A673 (cell line): Measurements from ENCODE around the gene GSG1L2.

Experiments used
- EZH2 ChIP-seq: fragments of 200-600 bp; sonication (generic); IDR thresholded peaks from 2 replicates; pipeline ENCODE4 v1.6.1; 2017; ENCODE audit warnings: borderline replicate concordance, low read depth, mild to moderate bottlenecking, mixed read lengths, antibody characterized with exemption, low read length; ENCODE audit not compliant: poor library complexity, severe bottlenecking
- TF ChIP-seq, protein P1 (sequence below): fragments of 300-800, 200-600 bp; sonication (generic); conservative IDR thresholded peaks from 2 replicates; pipeline ENCODE4 v1.5.1; 2017; ENCODE audit warnings: low read depth, mild to moderate bottlenecking, antibody characterized with exemption, low read length, moderate library complexity, mixed read lengths

GRCh38 chr17:9811537-9811936 is 10.3 kb downstream of the GSG1L2 start:
- TF ChIP-seq, protein P1, sequence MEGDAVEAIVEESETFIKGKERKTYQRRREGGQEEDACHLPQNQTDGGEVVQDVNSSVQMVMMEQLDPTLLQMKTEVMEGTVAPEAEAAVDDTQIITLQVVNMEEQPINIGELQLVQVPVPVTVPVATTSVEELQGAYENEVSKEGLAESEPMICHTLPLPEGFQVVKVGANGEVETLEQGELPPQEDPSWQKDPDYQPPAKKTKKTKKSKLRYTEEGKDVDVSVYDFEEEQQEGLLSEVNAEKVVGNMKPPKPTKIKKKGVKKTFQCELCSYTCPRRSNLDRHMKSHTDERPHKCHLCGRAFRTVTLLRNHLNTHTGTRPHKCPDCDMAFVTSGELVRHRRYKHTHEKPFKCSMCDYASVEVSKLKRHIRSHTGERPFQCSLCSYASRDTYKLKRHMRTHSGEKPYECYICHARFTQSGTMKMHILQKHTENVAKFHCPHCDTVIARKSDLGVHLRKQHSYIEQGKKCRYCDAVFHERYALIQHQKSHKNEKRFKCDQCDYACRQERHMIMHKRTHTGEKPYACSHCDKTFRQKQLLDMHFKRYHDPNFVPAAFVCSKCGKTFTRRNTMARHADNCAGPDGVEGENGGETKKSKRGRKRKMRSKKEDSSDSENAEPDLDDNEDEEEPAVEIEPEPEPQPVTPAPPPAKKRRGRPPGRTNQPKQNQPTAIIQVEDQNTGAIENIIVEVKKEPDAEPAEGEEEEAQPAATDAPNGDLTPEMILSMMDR = no peak
- TF ChIP-seq EZH2 = no peak
